Measurements from ENCODE around the gene EIF3L. TPM values are rescaled to one million over a fixed set of nuclear protein-coding genes. Genes with fewer than 3 reads are reported as not detected.
"Not testable (repeated sequence)": the region's sequence is repeated elsewhere in the genome, so short reads cannot be mapped to it uniquely, and the experiment has no call there.

The EIF3L gene
- polyA plus RNA-seq (2013), result 550 and 552 TPM in 2 replicates

- Histone ChIP-seq H2BK5ac (ENCODE audit: low read depth, low read length, poor library complexity) (peak within 1 kb of the TSS; percentile 33), H2BK120ac (ENCODE audit: insufficient read depth, low read length, poor library complexity) (peak within 1 kb of the TSS; percentile 21), H3K9me3 (ENCODE audit: insufficient read depth, low read depth, low read length) (peaks cover 1% of the 10 kb centered on the region), H3K4me2 (ENCODE audit: low read length) (peak within 1 kb of the TSS; percentile 88), H2BK12ac (ENCODE audit: low read length) (no peak within 1 kb of the TSS), H3K36me3 (ENCODE audit: control insufficient read depth in 1 of 2, insufficient read depth in 2 of 2, low read length in 2 of 2) (peaks cover 18 to 25% of the 10 kb centered on the region in 2 experiments), H4K12ac (ENCODE audit: low read depth, low read length) (peak within 1 kb of the TSS; percentile 50), H3K23ac (ENCODE audit: low read length) (no peak within 1 kb of the TSS), H3K79me1 (ENCODE audit: low read length) (peaks cover 9% of the 10 kb centered on the region), H4K91ac (ENCODE audit: low read depth, low read length) (peak within 1 kb of the TSS; percentile 85), H3K27ac (ENCODE audit: low read depth, low read length) (peak within 1 kb of the TSS; percentile 58), H3K18ac (ENCODE audit: low read length) (peak within 1 kb of the TSS; percentile 79), H3K4me3 (ENCODE audit: low read depth, low read length) (peak within 1 kb of the TSS; percentile 92), H3K9ac (ENCODE audit: low read length) (peak within 1 kb of the TSS; percentile 98), H3K27me3 (ENCODE audit: insufficient read depth, low read length) (no peaks in the 10 kb centered on the region), H3K4me1 (ENCODE audit: control insufficient read depth in 1 of 2, insufficient read depth in 2 of 2, low read length in 2 of 2) (peaks cover 6 to 9% of the 10 kb centered on the region in 2 experiments), H2AK5ac (ENCODE audit: low read length) (peak within 1 kb of the TSS; percentile 50), H3K79me2 (ENCODE audit: control insufficient read depth, insufficient read depth, low read length, poor library complexity) (peaks cover 7% of the 10 kb centered on the region), H2AFZ (ENCODE audit: insufficient read depth, low read length, poor library complexity) (peak within 1 kb of the TSS; percentile 46), H3K14ac (ENCODE audit: low read length) (peak within 1 kb of the TSS; percentile 65), H3K4ac (ENCODE audit: low read depth, low read length) (peak within 1 kb of the TSS; percentile 73), H4K8ac (ENCODE audit: low read depth, low read length) (peak within 1 kb of the TSS; percentile 82)
- WGBS (ENCODE audit: extremely low coverage, insufficient coverage, insufficient read length), result no CpG with 5 or more reads among the region's 49 CpGs
- DNase-seq, result peak; percentile 97 to 98
Observed at GRCh38 chr22:37849089-37849751, at the start of gene EIF3L. Gene EIF3L (plus strand): TSS chr22:37849419. CDS start chr22:37849450, 31 bp downstream.

GRCh38 chr22:37799979-37800378, 49.2 kb upstream of the EIF3L start:
- not testable (repeated sequence) for H2BK5ac ChIP-seq (ENCODE audit: low read depth, low read length, poor library complexity); H2AK5ac ChIP-seq (ENCODE audit: low read length); H3K4ac ChIP-seq (ENCODE audit: low read depth, low read length); H3K18ac ChIP-seq (ENCODE audit: low read length); H3K79me2 ChIP-seq (ENCODE audit: control insufficient read depth, insufficient read depth, low read length, poor library complexity); H3K36me3 ChIP-seq (ENCODE audit: control insufficient read depth in 1 of 2, insufficient read depth in 2 of 2, low read length in 2 of 2); H3K9ac ChIP-seq (ENCODE audit: low read length); H3K23ac ChIP-seq (ENCODE audit: low read length); H3K27ac ChIP-seq (ENCODE audit: low read depth, low read length); H2AFZ ChIP-seq (ENCODE audit: insufficient read depth, low read length, poor library complexity); H4K8ac ChIP-seq (ENCODE audit: low read depth, low read length); H3K4me3 ChIP-seq (ENCODE audit: low read depth, low read length); H3K9me3 ChIP-seq (ENCODE audit: insufficient read depth, low read depth, low read length); H4K12ac ChIP-seq (ENCODE audit: low read depth, low read length); H4K91ac ChIP-seq (ENCODE audit: low read depth, low read length); H2BK12ac ChIP-seq (ENCODE audit: low read length); H2BK120ac ChIP-seq (ENCODE audit: insufficient read depth, low read length, poor library complexity); H3K14ac ChIP-seq (ENCODE audit: low read length); DNase-seq; H3K4me2 ChIP-seq (ENCODE audit: low read length)
- Histone ChIP-seq H3K4me1 (ENCODE audit: control insufficient read depth in 1 of 2, insufficient read depth in 2 of 2, low read length in 2 of 2) (peaks cover 4 to 16% of the 10 kb centered on the region in 2 experiments), H3K27me3 (ENCODE audit: insufficient read depth, low read length) (peaks cover 13% of the 10 kb centered on the region), H3K79me1 (ENCODE audit: low read length) (peaks cover 14% of the 10 kb centered on the region)
- WGBS (ENCODE audit: extremely low coverage, insufficient coverage, insufficient read length), result no CpG with 5 or more reads among the region's 9 CpGs

- WGBS (ENCODE audit: extremely low coverage, insufficient coverage, insufficient read length), result no CpG with 5 or more reads among the region's 13 CpGs
- no peak overlapping the region for H3K4ac ChIP-seq (ENCODE audit: low read depth, low read length)
- H3K4me3 ChIP-seq (ENCODE audit: low read depth, low read length), result peak overlapping the region; percentile 83
Observed at GRCh38 chr22:37801946-37802309, 47.3 kb upstream of the EIF3L start.

GRCh38 chr22:37802310-37803194, 46.7 kb upstream of the EIF3L start:
- no CpG with 5 or more reads among the region's 63 CpGs for WGBS (ENCODE audit: extremely low coverage, insufficient coverage, insufficient read length)
- no peak overlapping the region for H3K23ac ChIP-seq (ENCODE audit: low read length)

More at GRCh38 chr22:37801946-37802309, 47.3 kb upstream of the EIF3L start:
- H3K4me1 ChIP-seq (ENCODE audit: control insufficient read depth in 1 of 2, insufficient read depth in 2 of 2, low read length in 2 of 2), result peaks cover 16 to 31% of the 10 kb centered on the region in 2 experiments
- H2AK5ac ChIP-seq (ENCODE audit: low read length), result no peak overlapping the region
- no peaks in the 10 kb centered on the region for H3K9me3 ChIP-seq (ENCODE audit: insufficient read depth, low read depth, low read length)
- peak in 1 of 2 donors; percentile 18 for DNase-seq
- no peaks in the 10 kb centered on the region for H3K36me3 ChIP-seq (ENCODE audit: control insufficient read depth in 1 of 2, insufficient read depth in 2 of 2, low read length in 2 of 2)
- H3K79me1 ChIP-seq (ENCODE audit: low read length), result peaks cover 19% of the 10 kb centered on the region
- no peak overlapping the region for H2BK12ac ChIP-seq (ENCODE audit: low read length)
- H2BK120ac ChIP-seq (ENCODE audit: insufficient read depth, low read length, poor library complexity), result no peak overlapping the region
- no peak overlapping the region for H4K91ac ChIP-seq (ENCODE audit: low read depth, low read length)
- H3K14ac ChIP-seq (ENCODE audit: low read length), result no peak overlapping the region
- no peak overlapping the region for H3K9ac ChIP-seq (ENCODE audit: low read length)
- peaks cover 5% of the 10 kb centered on the region for H3K79me2 ChIP-seq (ENCODE audit: control insufficient read depth, insufficient read depth, low read length, poor library complexity)
- H4K12ac ChIP-seq (ENCODE audit: low read depth, low read length), result no peak overlapping the region
- H4K8ac ChIP-seq (ENCODE audit: low read depth, low read length), result peak overlapping the region; percentile 18
- H3K27me3 ChIP-seq (ENCODE audit: insufficient read depth, low read length), result peaks cover 13% of the 10 kb centered on the region
- no peak overlapping the region for H3K18ac ChIP-seq (ENCODE audit: low read length)
- peak overlapping the region; percentile 95 for H3K4me2 ChIP-seq (ENCODE audit: low read length)
- peak overlapping the region; percentile 78 for H2AFZ ChIP-seq (ENCODE audit: insufficient read depth, low read length, poor library complexity)
- H3K27ac ChIP-seq (ENCODE audit: low read depth, low read length), result no peak overlapping the region
- no peak overlapping the region for H2BK5ac ChIP-seq (ENCODE audit: low read depth, low read length, poor library complexity)
- H3K23ac ChIP-seq (ENCODE audit: low read length), result no peak overlapping the region

More at GRCh38 chr22:37802310-37803194, 46.7 kb upstream of the EIF3L start:
- Histone ChIP-seq H3K36me3 (ENCODE audit: control insufficient read depth in 1 of 2, insufficient read depth in 2 of 2, low read length in 2 of 2) (no peaks in the 10 kb centered on the region), H2BK120ac (ENCODE audit: insufficient read depth, low read length, poor library complexity) (peak overlapping the region; percentile 21), H2BK5ac (ENCODE audit: low read depth, low read length, poor library complexity) (no peak overlapping the region), H3K9me3 (ENCODE audit: insufficient read depth, low read depth, low read length) (no peaks in the 10 kb centered on the region), H4K91ac (ENCODE audit: low read depth, low read length) (peak overlapping the region; percentile 72), H3K14ac (ENCODE audit: low read length) (peak overlapping the region; percentile 76), H3K79me2 (ENCODE audit: control insufficient read depth, insufficient read depth, low read length, poor library complexity) (peaks cover 5% of the 10 kb centered on the region), H2AK5ac (ENCODE audit: low read length) (no peak overlapping the region), H3K4me2 (ENCODE audit: low read length) (peak overlapping the region; percentile 95), H3K9ac (ENCODE audit: low read length) (peak overlapping the region; percentile 67), H3K79me1 (ENCODE audit: low read length) (peaks cover 19% of the 10 kb centered on the region), H2BK12ac (ENCODE audit: low read length) (no peak overlapping the region), H4K8ac (ENCODE audit: low read depth, low read length) (peak overlapping the region; percentile 88), H3K4ac (ENCODE audit: low read depth, low read length) (peak overlapping the region; percentile 31), H3K4me3 (ENCODE audit: low read depth, low read length) (peak overlapping the region; percentile 83), H3K18ac (ENCODE audit: low read length) (peak overlapping the region; percentile 34), H3K27ac (ENCODE audit: low read depth, low read length) (no peak overlapping the region), H3K4me1 (ENCODE audit: control insufficient read depth in 1 of 2, insufficient read depth in 2 of 2, low read length in 2 of 2) (peaks cover 16 to 31% of the 10 kb centered on the region in 2 experiments), H4K12ac (ENCODE audit: low read depth, low read length) (peak overlapping the region; percentile 41), H3K27me3 (ENCODE audit: insufficient read depth, low read length) (peaks cover 13% of the 10 kb centered on the region), H2AFZ (ENCODE audit: insufficient read depth, low read length, poor library complexity) (peak overlapping the region; percentile 78)
- peak in 1 of 2 donors; percentile 57 for DNase-seq

Data from trophoblast cell (in vitro differentiated cells and primary cell).